ENCODE data around the gene SSBP3.

GRCh38 chr1:54380290-54380882, 25.8 kb downstream of the SSBP3 start:
- TF ChIP-seq CTCF (IDR thresholded peaks at IDR 0.05) (no peak), EP300 (IDR thresholded peaks at IDR 0.05) (no peak), POLR2A (IDR thresholded peaks at IDR 0.05; ENCODE audit: low read depth) (no peak)
